Measurements from ENCODE around the gene MGLL. TPM values are rescaled to one million over a fixed set of nuclear protein-coding genes. Genes with fewer than 3 reads are reported as not detected.

MGLL gene
- polyA plus RNA-seq, 4 donors, result 21.3 to 28.0 (median 26.9) TPM

- no peak for DNase-seq (ENCODE audit: low read depth in 4 of 4, low spot score in 2 of 4)
These were observed 176.8 kb downstream of the MGLL start for GRCh38 chr3:127645371-127646015.

GRCh38 chr3:127644641-127645370 is 177.5 kb downstream of the MGLL start:
- DNase-seq (ENCODE audit: low read depth in 4 of 4, low spot score in 2 of 4), result no peak

GRCh38 chr3:127640042-127640355 is 182.3 kb downstream of the MGLL start:
- no peak for DNase-seq (ENCODE audit: low read depth in 4 of 4, low spot score in 2 of 4)

GRCh38 chr3:127639173-127640041 is 182.9 kb downstream of the MGLL start:
- DNase-seq (ENCODE audit: low read depth in 4 of 4, low spot score in 2 of 4), result no peak

Other genes starting within 250 kb of the MGLL start
- 10 to 100 TPM; 28.6 to 47.0 (median 40.7) TPM for gene TPRA1, start 231.8 kb downstream of the MGLL start, polyA plus RNA-seq (ENCODE audit: insufficient read length in 4 of 4)
- gene MCM2, start 224.1 kb downstream of the MGLL start, polyA plus RNA-seq (ENCODE audit: insufficient read length in 4 of 4), result 10 to 100 TPM; 53.5 to 71.3 (median 62.2) TPM
- 10 to 100 TPM; 42.0 to 62.6 (median 54.8) TPM for gene PODXL2, start 193.3 kb downstream of the MGLL start, polyA plus RNA-seq (ENCODE audit: insufficient read length in 4 of 4)
- gene ABTB1, start 149.6 kb downstream of the MGLL start, polyA plus RNA-seq (ENCODE audit: insufficient read length in 4 of 4), result 10 to 100 TPM; 17.4 to 31.2 (median 26.8) TPM
- gene KBTBD12, start 92.7 kb upstream of the MGLL start, polyA plus RNA-seq (ENCODE audit: insufficient read length in 4 of 4), result 1 to 10 TPM in 3 of 4 donors, under 1 TPM in 1; 0.81 to 1.6 (median 1.3) TPM
- 100 to 1,000 TPM; 167 to 190 (median 173) TPM for gene SEC61A1, start 229.9 kb upstream of the MGLL start, polyA plus RNA-seq (ENCODE audit: insufficient read length in 4 of 4)